H1 (cell line): ENCODE results near the gene TTBK1. TPM values are rescaled to one million over a fixed set of nuclear protein-coding genes. Genes with fewer than 3 reads are reported as not detected.

ENCODE experiments used
- CTCF ChIA-PET: fragments of 300-600 bp; sonication (Branson Sonifier 250); formaldehyde crosslinking; loops from one replicate; lab custom pipeline; 2021; ENCODE audit not compliant: partially characterized antibody; lab: Charles Lee
- POLR2A ChIA-PET: fragments of 300-600 bp; sonication (Branson Sonifier 250); formaldehyde crosslinking; loops from one replicate; lab custom pipeline; 2021; ENCODE audit warnings: inconsistent platforms; ENCODE audit not compliant: partially characterized antibody; lab: Charles Lee
- DNase-seq, 2 experiments: peaks; one replicate each; pipeline versions ENCODE4 v3.0.0 to v3.0.0-alpha.2; 2010 to 2022; ENCODE audit warnings: low spot score in 2 of 2, low read depth in 1 of 2, mixed read lengths in 1 of 2
- FAIRE-seq: peaks from 2 replicates; lab custom pipeline; 2011; peaks lifted over from hg19 to GRCh38; lab: Jason Lieb, UNC
- H2AFZ ChIP-seq: 2 replicates; pipeline ENCODE4 v1.8.1; 2012; ENCODE audit warnings: low read length, inconsistent platforms
- H2AK5ac ChIP-seq: 2 replicates; pipeline ENCODE4 v1.6.1; 2013; ENCODE audit warnings: low read depth, low read length
- H2BK120ac ChIP-seq: replicated peaks from 2 replicates; pipeline ENCODE3; 2013; ENCODE audit warnings: low read depth, low read length, inconsistent platforms
- H2BK12ac ChIP-seq: 2 replicates; pipeline ENCODE4 v1.6.1; 2013; ENCODE audit warnings: low read depth, low read length
- H2BK15ac ChIP-seq: 2 replicates; pipeline ENCODE4 v1.6.1; 2013; ENCODE audit warnings: low read length
- H2BK20ac ChIP-seq: 2 replicates; pipeline ENCODE4 v1.6.1; 2013; ENCODE audit warnings: low read length
- H2BK5ac ChIP-seq: 2 replicates; pipeline ENCODE4 v1.6.1; 2013; ENCODE audit warnings: low read depth, low read length
- H3K14ac ChIP-seq: 2 replicates; pipeline ENCODE4 v1.6.1; 2013; ENCODE audit warnings: inconsistent platforms; ENCODE audit not compliant: insufficient read length
- H3K18ac ChIP-seq: 2 replicates; pipeline ENCODE4 v1.6.1; 2013; ENCODE audit warnings: low read length; ENCODE audit errors: extremely low read depth
- H3K23ac ChIP-seq: 2 replicates; pipeline ENCODE4 v1.6.1; 2013; ENCODE audit warnings: inconsistent platforms; ENCODE audit not compliant: insufficient read length
- H3K23me2 ChIP-seq: 2 replicates; pipeline ENCODE4 v1.6.1; 2013; ENCODE audit warnings: low read depth, low read length
- H3K27ac ChIP-seq: 2 replicates; pipeline ENCODE4 v1.6.1; 2011; ENCODE audit warnings: low read depth, low read length, inconsistent platforms
- H3K27me3 ChIP-seq, 4 experiments: replicated peaks in 1 of 4; 1 replicate in 1 of 4; 2 replicates in 3 of 4; pipeline versions ENCODE4 v1.6.1 to v1.8.1; 2011 to 2013; ENCODE audit warnings: low read length in 3 of 4, mild to moderate bottlenecking in 3 of 4, inconsistent platforms in 2 of 4, mixed read lengths in 2 of 4, moderate library complexity in 1 of 4; ENCODE audit not compliant: control insufficient read depth in 3 of 4, insufficient read depth in 3 of 4; ENCODE audit errors: extremely low read depth in 1 of 4
- H3K36me3 ChIP-seq, 4 experiments: 2 replicates each; pipeline versions ENCODE4 v1.6.1 to v1.8.1; 2011 to 2013; ENCODE audit warnings: mild to moderate bottlenecking in 4 of 4, low read length in 3 of 4, moderate library complexity in 2 of 4, control low read depth in 1 of 4, inconsistent platforms in 1 of 4; ENCODE audit not compliant: insufficient read depth in 4 of 4, control insufficient read depth in 2 of 4
- H3K4ac ChIP-seq: replicated peaks from 2 replicates; pipeline ENCODE3; 2013; ENCODE audit warnings: low read length, low read depth, mixed read lengths, inconsistent platforms; ENCODE audit not compliant: insufficient read length
- H3K4me1 ChIP-seq, 4 experiments: replicated peaks in 1 of 4; 1 replicate in 1 of 4; 2 replicates in 3 of 4; pipeline versions ENCODE4 v1.6.1 to v1.8.1; 2011 to 2013; ENCODE audit warnings: low read length in 3 of 4, inconsistent platforms in 2 of 4, mixed read lengths in 1 of 4; ENCODE audit not compliant: insufficient read depth in 4 of 4, control insufficient read depth in 3 of 4
- H3K4me2 ChIP-seq, 2 experiments: 2 replicates each; pipeline versions ENCODE4 v1.6.1 to v1.8.1; 2011 to 2013; ENCODE audit warnings: low read depth in 2 of 2, low read length in 2 of 2, control low read depth in 1 of 2, inconsistent platforms in 1 of 2, mild to moderate bottlenecking in 1 of 2; ENCODE audit not compliant: insufficient read depth in 1 of 2
- H3K4me3 ChIP-seq, 4 experiments: fragments of 200-600, 300-600 bp in 1 of 4; sonication (generic), shearing (Covaris generic), sonication (Bioruptor Twin) in 1 of 4; 2 replicates each; pipeline versions ENCODE4 v1.5.1 to v1.8.1; 2011 to 2016; ENCODE audit warnings: low read length in 4 of 4, low read depth in 3 of 4, control low read depth in 2 of 4, inconsistent platforms in 2 of 4, mild to moderate bottlenecking in 2 of 4, mixed read lengths in 1 of 4, moderate library complexity in 1 of 4; ENCODE audit not compliant: insufficient read depth in 2 of 4; ENCODE audit errors: extremely low read depth in 1 of 4
- H3K56ac ChIP-seq: replicated peaks from 2 replicates; pipeline ENCODE3; 2013; ENCODE audit warnings: low read depth, mild to moderate bottlenecking, mixed read lengths, low read length, inconsistent platforms; ENCODE audit not compliant: insufficient read length
- H3K79me1 ChIP-seq: 2 replicates; pipeline ENCODE4 v1.6.1; 2013; ENCODE audit warnings: low read depth, low read length, control low read depth
- H3K79me2 ChIP-seq, 2 experiments: 2 replicates each; pipeline versions ENCODE4 v1.6.1 to v1.8.1; 2012 to 2013; ENCODE audit warnings: low read length in 2 of 2, mild to moderate bottlenecking in 2 of 2, inconsistent platforms in 1 of 2; ENCODE audit not compliant: insufficient read depth in 2 of 2, control insufficient read depth in 1 of 2
- H3K9ac ChIP-seq, 4 experiments: replicated peaks in 1 of 4; 1 replicate in 1 of 4; 2 replicates in 3 of 4; pipeline versions ENCODE4 v1.6.1 to v1.8.1; 2011 to 2013; ENCODE audit warnings: low read depth in 3 of 4, low read length in 3 of 4, control low read depth in 2 of 4, mild to moderate bottlenecking in 2 of 4, moderate library complexity in 2 of 4, inconsistent platforms in 1 of 4; ENCODE audit errors: extremely low read depth in 1 of 4
- H3K9me3 ChIP-seq, 2 experiments: 2 replicates each; pipeline versions ENCODE4 v1.6.1 to v1.8.1; 2012 to 2013; ENCODE audit warnings: mild to moderate bottlenecking in 2 of 2, moderate library complexity in 2 of 2, control low read depth in 1 of 2, inconsistent platforms in 1 of 2, low read depth in 1 of 2, low read length in 1 of 2, mixed read lengths in 1 of 2; ENCODE audit not compliant: insufficient read depth in 2 of 2
- H4K20me1 ChIP-seq, 2 experiments: replicated peaks in 1 of 2; 2 replicates each; pipeline versions ENCODE3 to v1.8.1; 2011 to 2013; ENCODE audit warnings: inconsistent platforms in 2 of 2, low read length in 2 of 2, mild to moderate bottlenecking in 1 of 2; ENCODE audit not compliant: insufficient read depth in 2 of 2, control insufficient read depth in 1 of 2
- H4K5ac ChIP-seq: 2 replicates; pipeline ENCODE4 v1.6.1; 2013; ENCODE audit warnings: low read length, low read depth, mixed read lengths, inconsistent platforms; ENCODE audit not compliant: insufficient read length
- H4K8ac ChIP-seq: 2 replicates; pipeline ENCODE4 v1.8.0; 2013; ENCODE audit warnings: mild to moderate bottlenecking, moderate library complexity, low read length, inconsistent platforms; ENCODE audit not compliant: insufficient read depth; ENCODE audit errors: extremely low read depth
- H4K91ac ChIP-seq: replicated peaks from 2 replicates; pipeline ENCODE3; 2013; ENCODE audit warnings: low read length, mixed read lengths, inconsistent platforms; ENCODE audit not compliant: insufficient read length
- E2F6 ChIP-seq: IDR thresholded peaks from 2 replicates; pipeline ENCODE4 v1.6.1; 2012; ENCODE audit warnings: inconsistent platforms
- NANOG ChIP-seq: IDR thresholded peaks from 2 replicates; pipeline ENCODE4 v1.6.1; 2011; ENCODE audit warnings: low read length, low read depth, mild to moderate bottlenecking, inconsistent platforms; ENCODE audit not compliant: insufficient read depth, poor library complexity, severe bottlenecking
- RAD21 ChIP-seq, 2 experiments: IDR thresholded peaks in 1 of 2; conservative IDR thresholded peaks in 1 of 2; 2 replicates each; pipeline ENCODE4 v1.6.1; 2011; ENCODE audit warnings: low read depth in 2 of 2, low read length in 2 of 2, improper control_type of control experiment in 1 of 2, inconsistent platforms in 1 of 2, mild to moderate bottlenecking in 1 of 2, moderate library complexity in 1 of 2
- SIRT6 ChIP-seq: IDR thresholded peaks from one replicate; pipeline ENCODE4 v1.7.1; 2012; ENCODE audit warnings: low read length, inconsistent platforms
- WGBS, 2 experiments: shearing (Covaris generic) in 1 of 2; methylation state at CpG; one replicate each; pipeline versions ENCODE4 v1.1.6 to v1.1.7; 2013 to 2015; ENCODE audit warnings: low lambda C conversion rate in 2 of 2, mixed read lengths in 2 of 2, inconsistent platforms in 1 of 2, low coverage in 1 of 2, missing lambda C conversion rate in 1 of 2; ENCODE audit not compliant: insufficient replicate concordance in 2 of 2, insufficient coverage in 1 of 2, insufficient read length in 1 of 2; ENCODE audit errors: extremely low coverage in 1 of 2, missing lambda C conversion rate in 1 of 2; 5-methylcytosine and 5-hydroxymethylcytosine counted together
- polyA plus RNA-seq, 7 experiments: library from polyadenylated mRNA; depleted of rRNA in 3 of 7; stranded (reverse) in 5 of 7; unstranded in 2 of 7; fragments of >200 nt in 5 of 7; fragments of 200-250 nt in 2 of 7; gene quantifications; 1 replicate in 5 of 7; 2 replicates in 1 of 7; 4 replicates in 1 of 7; pipeline versions ENCODE4 v1.2.1 to v1.2.3, GENCODE V29; 2011 to 2013; ENCODE audit warnings: missing spikeins in 2 of 7, mixed read lengths in 2 of 7
- total RNA-seq: library from RNA; stranded (reverse); fragmentation: NEBNext Ultra II Directional; extraction: Animal tissue kit (Norgen Biotek cat#: 25700); gene quantifications from 2 replicates; pipeline ENCODE4 v1.2.1, GENCODE V29; 2021

TTBK1 gene
- total and polyA plus RNA-seq, 2 of the 8 experiments (the other 6 are each of a cell fraction or from before 2014, with no cell fraction given) = 0.53 to 1.6 TPM

- no peak overlapping the region for H2BK20ac ChIP-seq
- H4K8ac ChIP-seq = no peak overlapping the region
- no peak overlapping the region for H3K56ac ChIP-seq
- no peak overlapping the region for H3K9ac ChIP-seq
- no peak overlapping the region for H4K91ac ChIP-seq
- FAIRE-seq (no peak), DNase-seq (no peak)
- H3K9me3 ChIP-seq = no peaks in the 10 kb centered on the region
- no peak overlapping the region for H2BK15ac ChIP-seq
- ChIA-PET POLR2A (interaction anchor here (1.2 kb wide), 1 partner anchor 16 kb away, joined by 4 read pairs; the partner anchor contains the start of gene CRIP3), CTCF (interaction anchor here (0.8 to 1.3 kb wide), 2 partner anchors 10 to 14 kb away, joined by 3 read pairs; no protein-coding TSS in a partner anchor)
- no peak overlapping the region for H2BK12ac ChIP-seq
- H3K14ac ChIP-seq = no peak overlapping the region
- no peak overlapping the region for H4K5ac ChIP-seq
- H4K20me1 ChIP-seq = peaks cover 0 to 8% of the 10 kb centered on the region in 2 experiments
- H3K27me3 ChIP-seq = peaks cover 0 to 2% (median 0%) of the 10 kb centered on the region in 4 experiments; a peak in 1 of 7 replicates
- H3K18ac ChIP-seq = no peak overlapping the region
- no peak overlapping the region for H2AFZ ChIP-seq
- WGBS, 2 experiments = 85% methylated on average over 6 of the region's 6 CpGs; no CpG with 5 or more reads in 1 of the 2 experiments
- peaks cover 0 to 2% (median 1%) of the 10 kb centered on the region in 4 experiments; a peak in 2 of 7 replicates for H3K4me1 ChIP-seq
- no peak overlapping the region for H3K23ac ChIP-seq
- no peak overlapping the region for H2BK5ac ChIP-seq
- peaks cover 12% of the 10 kb centered on the region; the same call in 1 of the 2 replicates for H3K23me2 ChIP-seq
- no peak overlapping the region for H2AK5ac ChIP-seq
- no peak overlapping the region for H3K4ac ChIP-seq
- no peak overlapping the region for H3K27ac ChIP-seq
- no peaks in the 10 kb centered on the region for H3K79me1 ChIP-seq
- no peaks in the 10 kb centered on the region for H3K79me2 ChIP-seq
- H3K4me3 ChIP-seq = no peak overlapping the region
- no peaks in the 10 kb centered on the region; a peak in 1 of 8 replicates for H3K36me3 ChIP-seq
- no peak overlapping the region for H3K4me2 ChIP-seq
- H2BK120ac ChIP-seq = no peak overlapping the region
- no peak for TF ChIP-seq RAD21 (IDR thresholded peaks at IDR 0.05 in 1 of 2, conservative IDR thresholded peaks at IDR 0.05 in 1 of 2; ENCODE audit: low read depth in 2 of 2, low read length in 2 of 2)
- TF ChIP-seq E2F6 = no peak
- no peak for TF ChIP-seq NANOG
- no peak for TF ChIP-seq SIRT6
Observed at GRCh38 chr6:43292341-43292740, 49.1 kb downstream of the TTBK1 start.
